GM21423 (cell line): ENCODE results near the gene ARL5C.

ENCODE experiments used
- ATAC-seq: cut with Tn5 transposase; IDR thresholded peaks from one replicate; pipeline ENCODE4 v1.9.1; 2021; ENCODE audit warnings: mild to moderate bottlenecking, moderate library complexity; ENCODE audit not compliant: unreplicated experiment

The ARL5C gene

DNA sequence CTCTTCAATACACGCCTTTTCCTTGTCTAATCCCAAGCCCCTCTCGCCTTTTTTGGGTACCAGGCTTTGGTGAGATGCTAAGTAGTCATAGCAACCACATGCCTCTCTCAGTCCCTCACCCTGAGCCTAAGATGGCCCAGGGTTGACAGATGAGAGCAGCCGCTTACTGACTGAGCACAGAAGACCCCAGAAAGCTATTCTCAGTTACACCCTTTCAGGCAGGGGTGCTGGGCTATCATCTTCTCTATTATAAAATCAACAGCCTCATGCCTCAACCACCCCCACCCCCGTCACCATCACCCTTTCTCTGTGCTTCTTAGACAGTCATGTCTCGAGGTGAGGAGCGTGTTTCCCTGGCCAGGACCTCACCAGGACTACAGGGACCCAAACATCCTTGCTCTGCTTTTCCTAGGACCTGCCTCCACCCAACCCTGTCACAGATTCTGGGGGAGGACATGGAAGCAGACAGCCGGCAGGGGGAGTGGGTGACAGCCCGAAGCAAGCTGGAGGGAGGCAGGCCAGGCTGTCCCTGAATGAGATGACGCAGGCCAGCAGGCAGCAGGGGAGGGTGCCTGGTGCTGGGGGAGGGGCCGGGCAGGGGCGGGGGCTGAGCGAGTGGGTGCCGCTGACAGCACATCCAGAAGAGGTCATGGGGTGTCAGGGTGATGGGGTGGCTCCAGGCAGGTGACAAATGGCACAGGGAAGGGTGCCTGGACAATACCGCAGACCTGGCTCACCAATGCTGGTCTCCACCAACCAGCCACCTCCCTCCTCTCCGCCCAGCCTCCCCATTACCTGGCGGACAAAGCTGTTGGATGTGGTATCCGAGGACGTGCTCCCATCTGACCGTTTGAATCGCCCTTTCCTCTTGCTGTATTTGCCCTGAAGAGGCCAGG lies 28.4 kb upstream of the ARL5C start:
- no peak for ATAC-seq

GRCh38 chr17:39193346-39193745 lies 27.4 kb upstream of the ARL5C start:
- no peak for ATAC-seq

- ATAC-seq: no peak
Measured at GRCh38 chr17:39192901-39193300, 26.9 kb upstream of the ARL5C start.

- no peak for ATAC-seq
Measured at GRCh38 chr17:39191750-39192510, 26.0 kb upstream of the ARL5C start.

- no peak for ATAC-seq
Measured at GRCh38 chr17:39187152-39187830, 21.3 kb upstream of the ARL5C start.

DNA sequence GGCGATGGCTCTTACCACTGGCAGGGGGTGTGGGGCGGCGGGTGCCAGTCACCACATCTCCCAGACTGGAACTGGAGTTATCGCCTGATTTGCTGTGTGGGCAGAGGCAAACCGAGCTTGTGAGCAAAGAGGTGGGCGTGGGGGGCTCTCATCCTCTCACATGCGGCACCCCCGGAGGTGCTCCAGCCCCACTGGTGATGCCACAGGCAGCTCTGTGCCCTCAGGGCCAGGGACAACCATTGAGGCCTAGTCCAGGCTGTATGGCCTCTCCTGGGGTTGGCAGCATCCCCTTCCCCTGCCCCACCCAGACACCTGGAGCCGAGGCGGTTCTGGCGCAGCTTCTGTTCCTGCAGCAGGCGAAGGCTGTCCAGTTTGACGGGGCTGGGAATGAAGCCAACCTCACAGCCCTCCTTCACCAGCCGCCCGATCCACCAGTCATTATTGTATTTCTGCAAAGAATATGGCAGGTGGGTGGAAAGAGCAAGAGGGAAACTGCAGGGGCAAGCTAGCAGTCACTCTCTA lies 20.6 kb upstream of the ARL5C start:
- ATAC-seq: no peak

GRCh38 chr17:39183720-39184119 lies 17.8 kb upstream of the ARL5C start:
- no peak for ATAC-seq

GRCh38 chr17:39183045-39183444 lies 17.1 kb upstream of the ARL5C start:
- no peak for ATAC-seq

GRCh38 chr17:39181303-39181702 lies 15.3 kb upstream of the ARL5C start:
- ATAC-seq: no peak

- ATAC-seq: no peak
Measured at GRCh38 chr17:39178536-39178935, 12.6 kb upstream of the ARL5C start.

- ATAC-seq: no peak
Measured at GRCh38 chr17:39177256-39177655, 11.3 kb upstream of the ARL5C start.

- ATAC-seq: no peak
Measured at GRCh38 chr17:39175695-39176093, 9.7 kb upstream of the ARL5C start.

DNA sequence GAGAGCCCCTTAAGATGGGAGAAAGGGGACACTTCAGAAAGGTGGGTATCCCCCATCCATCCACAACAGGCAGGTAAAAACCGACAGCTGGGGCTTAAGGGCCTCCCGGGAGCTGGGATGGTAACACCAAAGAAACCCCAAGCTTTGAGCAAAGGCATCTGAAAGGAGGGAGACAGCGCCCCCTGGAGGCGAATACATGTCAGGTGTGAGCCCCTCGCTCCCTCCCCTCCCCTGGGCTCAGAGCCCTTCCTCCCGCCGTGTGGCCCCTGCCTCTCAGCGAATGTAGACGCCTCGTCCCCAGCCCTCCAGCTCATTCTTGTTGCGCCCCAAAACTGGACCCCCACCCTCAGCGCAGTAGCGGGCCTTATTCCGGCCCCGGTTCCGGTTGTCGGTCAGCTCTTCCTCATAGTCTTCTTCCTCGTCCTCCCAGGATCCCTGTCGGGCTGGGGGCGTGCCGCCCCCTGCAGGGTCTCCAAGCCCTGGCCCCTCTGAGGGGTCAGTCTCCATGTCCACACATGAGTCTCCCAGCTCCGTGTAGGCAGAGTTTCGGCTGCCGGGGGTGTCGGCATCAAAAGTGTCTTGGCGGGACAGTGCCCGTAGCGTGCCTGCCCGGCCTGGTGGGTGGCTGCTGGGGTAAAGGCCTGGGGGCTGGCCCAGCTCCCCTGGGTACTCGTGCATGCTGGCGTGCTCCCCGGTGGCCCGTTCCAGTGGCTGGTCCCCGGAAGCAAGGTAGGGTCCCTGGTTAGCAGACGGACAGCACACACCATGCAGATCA lies 9.1 kb upstream of the ARL5C start:
- ATAC-seq: no peak

DNA sequence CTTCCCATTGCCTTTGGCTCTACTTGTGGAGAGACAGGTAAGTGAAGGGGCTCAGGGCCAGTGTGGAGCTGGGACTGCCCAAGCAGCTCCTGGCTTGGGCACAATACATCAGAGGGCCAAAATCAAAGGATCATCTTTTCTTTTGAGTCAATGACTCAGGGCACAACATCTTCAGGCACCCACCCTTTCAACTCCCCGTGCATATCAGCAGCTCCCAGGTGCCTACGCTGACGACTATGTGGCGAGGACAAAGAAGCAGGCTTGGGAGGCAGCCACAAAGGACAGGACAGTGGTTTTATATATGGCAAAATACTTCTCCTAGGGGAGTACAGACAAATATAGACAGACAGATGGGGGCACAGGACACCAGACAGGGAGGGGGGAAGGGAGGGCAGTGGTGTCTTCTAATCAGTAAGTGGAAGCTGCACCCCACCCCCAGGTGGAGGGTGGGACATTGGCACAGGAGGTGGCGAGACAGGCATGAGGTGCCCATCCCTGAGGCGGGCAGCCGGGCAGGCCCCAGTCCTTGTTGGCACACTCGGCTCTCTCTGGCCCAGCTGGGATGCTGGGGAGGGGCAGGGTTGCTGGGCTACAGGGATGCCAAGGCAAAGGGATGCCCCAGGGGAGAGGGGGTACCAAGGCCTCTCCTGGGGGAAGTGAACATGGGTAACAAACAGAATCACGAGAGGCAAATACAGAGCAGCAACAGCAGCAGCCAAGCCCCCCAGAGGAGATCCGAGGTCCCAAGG lies 7.7 kb upstream of the ARL5C start:
- ATAC-seq: no peak

DNA sequence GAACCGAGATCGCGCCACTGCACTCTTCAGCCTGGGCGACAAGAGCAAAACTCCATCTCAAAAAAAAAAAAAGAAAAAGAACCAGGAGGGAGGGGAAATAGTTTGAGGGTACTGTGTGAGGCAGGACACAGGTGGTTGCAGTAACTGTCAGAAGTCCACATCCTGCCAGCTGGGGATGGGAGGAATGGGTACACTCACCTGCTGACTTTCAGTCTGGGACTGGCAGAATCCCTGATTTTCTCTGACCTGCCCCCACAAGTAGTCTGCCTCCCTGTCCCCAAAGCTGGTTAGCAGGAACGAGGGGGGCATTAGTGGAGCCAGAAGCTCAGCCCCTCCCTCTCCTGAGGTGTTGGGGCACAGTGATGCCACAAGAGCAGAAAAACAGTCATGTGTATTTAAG lies 7.1 kb upstream of the ARL5C start:
- ATAC-seq: no peak

GRCh38 chr17:39171933-39172332 lies 6.0 kb upstream of the ARL5C start:
- no peak for ATAC-seq

- ATAC-seq: no peak
Measured at GRCh38 chr17:39170558-39170957, 4.6 kb upstream of the ARL5C start.

DNA sequence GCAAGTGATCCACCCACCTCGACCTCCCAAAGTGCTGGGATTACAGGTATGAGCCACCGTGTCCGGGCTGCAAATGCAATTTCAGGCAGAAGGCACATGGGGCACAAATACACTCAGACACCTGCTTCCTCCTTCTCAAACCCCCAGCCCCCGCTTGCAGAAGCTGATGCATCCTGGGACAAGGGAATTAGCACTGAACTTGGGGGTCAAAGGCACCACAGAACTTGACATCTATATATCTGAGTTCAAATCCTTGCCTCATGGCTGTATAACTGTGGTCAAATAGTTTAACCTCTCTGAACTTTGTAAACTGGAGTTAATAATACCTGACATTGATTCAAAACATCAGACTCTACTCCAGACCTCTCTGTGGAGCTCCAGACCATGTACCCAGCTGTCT lies 4.1 kb upstream of the ARL5C start:
- ATAC-seq: no peak

DNA sequence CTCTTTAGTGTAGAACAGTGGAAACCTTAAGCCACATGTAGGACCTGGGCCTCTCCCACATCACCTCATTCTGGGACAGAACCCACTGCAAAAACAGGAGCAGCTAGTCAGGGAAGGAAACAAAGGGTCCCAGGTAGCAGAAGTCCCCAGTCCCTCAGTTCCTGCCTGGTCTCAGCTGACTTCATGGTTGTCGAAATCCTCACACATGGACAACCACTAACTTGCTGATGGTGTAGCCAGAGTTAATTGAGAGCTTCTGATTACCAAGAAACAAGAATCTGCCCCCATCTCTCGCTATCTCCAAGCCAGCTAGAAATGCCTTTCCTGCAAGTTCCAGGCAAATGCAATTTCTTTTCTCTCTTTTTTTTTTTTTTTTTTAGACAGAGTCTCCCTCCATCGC lies 3.6 kb upstream of the ARL5C start:
- ATAC-seq: no peak

- ATAC-seq: no peak
Measured at GRCh38 chr17:39169101-39169500, 3.1 kb upstream of the ARL5C start.
